HepG2 (cell line): Measurements from ENCODE around the gene FAM156B. TPM values are rescaled to one million over a fixed set of nuclear protein-coding genes. Genes with fewer than 3 reads are reported as not detected.

ENCODE experiments used
- AGO1 ChIP-seq: fragments of 200-400 bp; formaldehyde crosslinking; IDR thresholded peaks from 2 replicates; pipeline ENCODE4 v1.6.1; 2017; ENCODE audit warnings: mild to moderate bottlenecking, low read depth, low read length, moderate library complexity; ENCODE audit not compliant: poor library complexity, severe bottlenecking
- AHR ChIP-seq: IDR thresholded peaks from 2 replicates; pipeline ENCODE4 v1.6.1; 2018; ENCODE audit warnings: missing genetic modification reagents, missing compliant biosample characterization
- ATAD3A ChIP-seq: sonication (generic); formaldehyde crosslinking; IDR thresholded peaks from 2 replicates; pipeline ENCODE4 v1.4.0; 2020; ENCODE audit warnings: missing genetic modification reagents
- FOSL2 ChIP-seq: sonication (generic); formaldehyde crosslinking; IDR thresholded peaks from 2 replicates; pipeline ENCODE4 v1.4.0; 2020; ENCODE audit warnings: missing genetic modification reagents
- FOXC1 ChIP-seq: sonication (generic); formaldehyde crosslinking; IDR thresholded peaks from 2 replicates; pipeline ENCODE4 v1.8.0; 2022; ENCODE audit warnings: mild to moderate bottlenecking, missing genetic modification reagents, borderline replicate concordance
- FUBP1 ChIP-seq: sonication (generic); formaldehyde crosslinking; IDR thresholded peaks from 2 replicates; pipeline ENCODE4 v1.5.1; 2020; ENCODE audit warnings: missing genetic modification reagents, mild to moderate bottlenecking, borderline replicate concordance
- GTF3A ChIP-seq: sonication (generic); formaldehyde crosslinking; conservative IDR thresholded peaks from 2 replicates; pipeline ENCODE4 v1.4.0; 2020; ENCODE audit warnings: mild to moderate bottlenecking, missing genetic modification reagents
- HES4 ChIP-seq: sonication (generic); formaldehyde crosslinking; IDR thresholded peaks from 2 replicates; pipeline ENCODE4 v1.9.0; 2021; ENCODE audit warnings: mild to moderate bottlenecking, missing genetic modification reagents, borderline replicate concordance
- NBN ChIP-seq: fragments of 450-650 bp; conservative IDR thresholded peaks from 2 replicates; pipeline ENCODE4 v1.6.1; 2017
- PCBP2 ChIP-seq: fragments of 200-400 bp; formaldehyde crosslinking; optimal IDR thresholded peaks from 2 replicates; pipeline ENCODE3; 2018; ENCODE audit warnings: low read length, low read depth; ENCODE audit not compliant: poor library complexity, severe bottlenecking
- POLR2A ChIP-seq, 2 experiments: IDR thresholded peaks; 2 replicates each; pipeline ENCODE4 v1.6.1; 2011; ENCODE audit warnings: low read depth in 2 of 2, low read length in 2 of 2, mild to moderate bottlenecking in 1 of 2, moderate library complexity in 1 of 2; ENCODE audit not compliant: insufficient read depth in 1 of 2
- SOX6 ChIP-seq, 2 experiments: fragments of 450-650 bp in 1 of 2; sonication (generic) in 1 of 2; formaldehyde crosslinking in 1 of 2; IDR thresholded peaks; 2 replicates each; pipeline versions ENCODE4 v1.4.0 to v1.6.1; 2017 to 2020; ENCODE audit warnings: antibody characterized with exemption in 1 of 2, mild to moderate bottlenecking in 1 of 2, missing genetic modification reagents in 1 of 2
- SRSF9 ChIP-seq: fragments of 200-400 bp; formaldehyde crosslinking; IDR thresholded peaks from 2 replicates; pipeline ENCODE4 v1.6.1; 2018; ENCODE audit warnings: borderline replicate concordance, mild to moderate bottlenecking, low read depth, low read length; ENCODE audit not compliant: insufficient read depth, poor library complexity, severe bottlenecking
- ZBTB34 ChIP-seq: sonication (generic); formaldehyde crosslinking; IDR thresholded peaks from 2 replicates; pipeline ENCODE4 v1.8.0; 2022; ENCODE audit warnings: mild to moderate bottlenecking, missing genetic modification reagents
- ZMAT3 ChIP-seq: sonication (generic); formaldehyde crosslinking; conservative IDR thresholded peaks from 2 replicates; pipeline ENCODE4 v1.7.0; 2021; ENCODE audit warnings: missing genetic modification reagents
- ZNF274 ChIP-seq: sonication (generic); formaldehyde crosslinking; IDR thresholded peaks from 2 replicates; pipeline ENCODE4 v1.5.1; 2020; ENCODE audit warnings: mild to moderate bottlenecking, missing genetic modification reagents
- ZNF468 ChIP-seq: sonication (generic); formaldehyde crosslinking; IDR thresholded peaks from 2 replicates; pipeline ENCODE4 v1.8.0; 2022; ENCODE audit warnings: mild to moderate bottlenecking, moderate library complexity, missing genetic modification reagents
- ZNF564 ChIP-seq: sonication (generic); formaldehyde crosslinking; IDR thresholded peaks from 2 replicates; pipeline ENCODE4 v1.8.1; 2023; ENCODE audit warnings: mild to moderate bottlenecking, missing genetic modification reagents
- ZNF577 ChIP-seq: sonication (generic); formaldehyde crosslinking; IDR thresholded peaks from 2 replicates; pipeline ENCODE4 v1.4.0; 2020; ENCODE audit warnings: mild to moderate bottlenecking, low read depth, missing genetic modification reagents, borderline replicate concordance
- ZNF644 ChIP-seq: IDR thresholded peaks from 2 replicates; pipeline ENCODE4 v1.6.1; 2016; ENCODE audit warnings: low read depth
- ZNF841 ChIP-seq: sonication (generic); formaldehyde crosslinking; IDR thresholded peaks from 2 replicates; pipeline ENCODE4 v1.8.1; 2023; ENCODE audit warnings: missing genetic modification reagents, borderline replicate concordance
- polyA plus RNA-seq, 8 experiments: library from polyadenylated mRNA; depleted of rRNA in 3 of 8; stranded (reverse) in 7 of 8; unstranded in 1 of 8; fragments of >200 nt; fragmentation: Illumina TruSeq in 4 of 8; extraction: Trizol in 4 of 8; gene quantifications; 2 replicates each; pipeline versions ENCODE4 v1.2.1 to v1.2.3, GENCODE V29; 2011 to 2016; ENCODE audit warnings: low read depth in 4 of 8, missing spikeins in 1 of 8, mixed read lengths in 1 of 8; ENCODE audit not compliant: insufficient read depth in 1 of 8
- total RNA-seq, 5 experiments: library from RNA; depleted of rRNA; stranded (reverse); fragments of >200 nt; fragmentation: Illumina TruSeq; extraction: Trizol; gene quantifications; 2 replicates each; pipeline ENCODE4 v1.2.3, GENCODE V29; 2016; ENCODE audit warnings: low read depth in 1 of 5
- TF ChIP-seq, protein P1 (sequence below): sonication (generic); formaldehyde crosslinking; IDR thresholded peaks from 2 replicates; pipeline ENCODE4 v1.4.0; 2020; ENCODE audit warnings: low read depth, mild to moderate bottlenecking, missing genetic modification reagents
- TF ChIP-seq, protein P2 (sequence below): sonication (generic); formaldehyde crosslinking; IDR thresholded peaks from 2 replicates; pipeline ENCODE4 v1.4.0; 2020; ENCODE audit warnings: mild to moderate bottlenecking, missing genetic modification reagents

FAM156B gene
- total and polyA plus RNA-seq, 2 of the 13 experiments (the other 11 are each of a cell fraction or from before 2014, with no cell fraction given) = 7.8 to 82.1 TPM

DNA sequence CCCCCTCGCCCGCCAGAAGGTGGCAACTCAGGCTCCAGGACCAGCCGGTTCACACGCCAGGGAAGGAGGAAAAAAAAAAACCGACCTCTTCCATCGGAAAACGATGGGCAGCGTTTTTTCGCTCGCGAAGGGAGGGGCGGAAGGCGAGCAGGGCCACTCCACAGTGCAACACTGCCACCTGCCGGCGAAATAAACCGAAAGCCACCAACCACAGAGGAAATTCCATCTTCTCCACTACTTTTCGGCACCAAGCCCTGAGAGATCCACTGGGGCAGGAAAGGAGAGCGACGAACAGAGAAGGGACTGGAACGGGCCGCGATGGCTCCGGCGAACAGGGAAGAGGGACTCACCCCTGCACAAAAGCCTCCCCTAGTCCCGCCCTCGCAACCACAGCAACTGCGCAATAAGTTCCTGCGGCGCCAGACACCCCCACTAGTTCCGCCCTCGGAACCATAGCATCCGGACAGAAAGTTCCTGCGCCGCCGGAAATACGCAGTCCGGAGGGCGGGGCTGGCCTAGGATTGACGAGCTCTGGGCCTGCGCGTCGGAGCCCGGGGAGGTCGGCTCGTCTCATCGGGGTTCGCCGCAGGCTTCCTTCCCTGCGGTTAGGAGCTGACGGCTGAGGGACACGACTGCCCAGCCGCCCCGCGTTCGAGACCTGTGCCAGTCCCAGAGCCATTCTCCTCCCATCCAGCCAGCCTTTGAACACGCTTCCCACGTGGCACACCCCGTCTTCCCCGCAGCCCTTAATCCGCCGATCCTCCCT is 37.8 kb downstream of the FAM156B start (continued):
- TF ChIP-seq FUBP1 (CRISPR knock-in tag) (no peak), ZNF577 (CRISPR knock-in tag) (no peak), SOX6 (IDR thresholded peaks at IDR 0.05) (no peak), SOX6 (CRISPR knock-in tag; IDR thresholded peaks at IDR 0.05) (peak; percentile 76), SRSF9 (no peak), ZNF468 (CRISPR knock-in tag) (no peak), POLR2A (IDR thresholded peaks at IDR 0.05; ENCODE audit: insufficient read depth in 1 of 2, low read depth in 2 of 2, low read length in 2 of 2) (peak; percentile 56 to 88), ZNF274 (CRISPR knock-in tag) (0 out of 2 replicates have a peak, but pooled peaks have one; percentile 24), ATAD3A (CRISPR knock-in tag) (no peak), ZBTB34 (no peak), FOXC1 (peak; percentile 44; the same call in 1 of the 2 replicates), ZNF644 (no peak), PCBP2 (no peak), HES4 (CRISPR knock-in tag) (no peak), ZMAT3 (CRISPR knock-in tag) (no peak), ZNF841 (CRISPR knock-in tag) (no peak), GTF3A (CRISPR knock-in tag) (no peak), NBN (no peak), AHR (CRISPR knock-in tag) (peak; percentile 30; the same call in 1 of the 2 replicates), FOSL2 (CRISPR knock-in tag) (peak; percentile 22; the same call in 1 of the 2 replicates), ZNF564 (CRISPR knock-in tag) (no peak), AGO1 (peak; percentile 34)
- TF ChIP-seq, protein P1, sequence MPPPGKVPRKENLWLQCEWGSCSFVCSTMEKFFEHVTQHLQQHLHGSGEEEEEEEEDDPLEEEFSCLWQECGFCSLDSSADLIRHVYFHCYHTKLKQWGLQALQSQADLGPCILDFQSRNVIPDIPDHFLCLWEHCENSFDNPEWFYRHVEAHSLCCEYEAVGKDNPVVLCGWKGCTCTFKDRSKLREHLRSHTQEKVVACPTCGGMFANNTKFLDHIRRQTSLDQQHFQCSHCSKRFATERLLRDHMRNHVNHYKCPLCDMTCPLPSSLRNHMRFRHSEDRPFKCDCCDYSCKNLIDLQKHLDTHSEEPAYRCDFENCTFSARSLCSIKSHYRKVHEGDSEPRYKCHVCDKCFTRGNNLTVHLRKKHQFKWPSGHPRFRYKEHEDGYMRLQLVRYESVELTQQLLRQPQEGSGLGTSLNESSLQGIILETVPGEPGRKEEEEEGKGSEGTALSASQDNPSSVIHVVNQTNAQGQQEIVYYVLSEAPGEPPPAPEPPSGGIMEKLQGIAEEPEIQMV (CRISPR knock-in tag) = no peak
- TF ChIP-seq, protein P2, sequence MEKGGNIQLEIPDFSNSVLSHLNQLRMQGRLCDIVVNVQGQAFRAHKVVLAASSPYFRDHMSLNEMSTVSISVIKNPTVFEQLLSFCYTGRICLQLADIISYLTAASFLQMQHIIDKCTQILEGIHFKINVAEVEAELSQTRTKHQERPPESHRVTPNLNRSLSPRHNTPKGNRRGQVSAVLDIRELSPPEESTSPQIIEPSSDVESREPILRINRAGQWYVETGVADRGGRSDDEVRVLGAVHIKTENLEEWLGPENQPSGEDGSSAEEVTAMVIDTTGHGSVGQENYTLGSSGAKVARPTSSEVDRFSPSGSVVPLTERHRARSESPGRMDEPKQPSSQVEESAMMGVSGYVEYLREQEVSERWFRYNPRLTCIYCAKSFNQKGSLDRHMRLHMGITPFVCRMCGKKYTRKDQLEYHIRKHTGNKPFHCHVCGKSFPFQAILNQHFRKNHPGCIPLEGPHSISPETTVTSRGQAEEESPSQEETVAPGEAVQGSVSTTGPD (CRISPR knock-in tag) = no peak
